ENCODE data around the gene INAFM2.

INAFM2 gene

DNA sequence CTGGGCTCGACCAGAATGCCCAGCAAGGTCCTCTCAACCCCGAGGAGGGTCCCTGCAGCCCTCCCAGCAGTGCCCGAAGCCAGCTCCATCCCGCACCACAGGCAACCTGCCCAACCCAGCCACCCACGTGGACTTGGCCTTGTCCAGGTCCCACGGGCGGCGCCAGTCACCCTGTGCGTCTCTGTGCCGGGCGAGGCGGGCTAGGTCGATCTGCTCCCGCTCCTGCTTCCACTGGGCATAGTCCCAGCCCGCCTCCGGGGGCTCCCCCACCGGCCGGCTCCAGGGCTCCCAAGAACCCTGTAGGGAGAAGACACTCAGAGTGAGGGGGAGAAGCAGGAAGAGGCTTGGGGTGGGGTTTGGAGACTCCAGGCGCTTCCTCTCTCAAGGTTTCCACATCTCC, 14.1 kb downstream of the INAFM2 start:
- no peak for DNase-seq (ENCODE audit: low read depth, low spot score)
- H3K4me3 ChIP-seq (ENCODE audit: low read length) = no peak overlapping the region

DNA sequence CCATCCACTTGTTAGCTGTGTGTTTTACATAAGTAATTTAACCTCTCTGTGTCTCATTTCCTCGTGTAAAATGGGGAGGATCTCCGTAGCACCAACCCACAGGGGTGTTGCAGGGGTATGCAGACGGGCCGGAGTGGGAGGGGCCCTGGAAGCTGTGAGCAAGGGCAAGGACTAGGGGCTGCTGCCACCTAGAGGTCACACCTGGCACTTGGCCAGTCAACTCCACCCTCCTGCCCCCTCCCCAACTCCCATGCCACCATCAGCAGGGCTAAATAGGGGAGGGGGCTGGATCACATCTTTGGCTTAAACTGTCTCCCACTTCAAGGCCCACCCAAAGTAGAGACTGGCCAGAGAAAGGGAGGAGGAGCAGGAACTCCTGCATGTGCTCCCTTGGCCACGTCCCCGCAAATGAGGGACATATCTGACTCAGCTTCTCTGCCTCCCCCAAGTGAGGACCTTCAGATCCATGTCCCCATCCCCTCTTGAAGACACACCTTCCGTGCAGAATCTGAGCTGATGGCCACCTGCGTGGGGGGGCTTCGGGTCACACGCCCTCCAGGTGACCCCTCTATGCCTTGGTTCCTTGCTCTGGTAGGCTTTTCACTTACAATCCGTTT, 14.7 kb downstream of the INAFM2 start:
- peak; percentile 73 for DNase-seq (ENCODE audit: low read depth, low spot score)
- no peak overlapping the region for H3K4me3 ChIP-seq (ENCODE audit: low read length)

DNA sequence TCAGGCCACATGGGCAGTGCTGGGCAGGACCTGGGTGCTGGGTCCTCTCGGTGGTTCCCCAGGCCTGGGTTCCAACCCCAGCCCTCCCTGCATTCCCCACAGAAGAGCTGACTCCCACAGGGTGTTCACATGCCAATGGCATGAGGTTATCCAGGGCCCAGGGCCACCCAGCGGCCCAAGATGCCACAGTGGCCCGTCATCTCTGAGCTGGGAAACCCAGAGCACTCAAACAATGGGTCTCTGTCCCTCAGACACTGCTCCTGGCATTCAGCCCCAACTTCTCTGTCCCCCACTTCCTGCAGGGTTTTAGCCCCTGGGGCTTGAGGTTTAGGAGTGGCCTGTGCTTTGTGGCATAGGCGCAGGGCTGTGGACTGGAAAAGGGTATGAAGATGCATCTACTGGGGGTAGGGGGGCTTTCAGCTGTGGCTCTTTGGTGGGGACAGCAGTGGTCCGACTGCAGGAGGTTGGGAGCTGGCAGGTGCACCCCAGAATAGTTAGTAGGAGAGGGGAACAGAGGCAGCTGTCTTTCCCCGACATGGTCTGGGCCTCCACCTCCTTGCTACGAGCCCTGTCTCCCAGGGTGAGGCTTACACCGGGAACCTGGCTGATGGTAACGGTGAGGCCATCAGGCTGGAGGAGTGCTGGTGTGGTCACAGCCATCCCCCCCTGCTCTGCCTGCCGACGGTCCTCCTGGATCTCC, 15.6 kb downstream of the INAFM2 start:
- DNase-seq (ENCODE audit: low read depth, low spot score) = no peak
- H3K4me3 ChIP-seq (ENCODE audit: low read length) = no peak overlapping the region

DNA sequence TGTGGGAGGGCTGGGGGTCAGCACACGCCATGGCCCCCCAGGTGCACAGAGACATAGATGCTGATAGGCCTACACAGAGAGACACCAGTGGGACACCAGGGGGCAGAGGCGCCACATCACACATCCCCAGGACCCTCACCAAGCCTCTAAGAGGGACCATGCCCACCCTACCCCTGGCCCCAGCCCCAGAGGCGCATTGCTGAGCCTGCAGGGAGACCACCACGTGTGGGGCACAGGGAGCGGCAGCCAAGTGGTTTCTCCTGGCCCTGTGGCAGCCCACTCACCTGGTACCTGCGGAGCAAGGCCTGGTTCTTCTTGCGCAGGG, 16.1 kb downstream of the INAFM2 start:
- H3K4me3 ChIP-seq (ENCODE audit: low read length) = no peak overlapping the region
- no peak for DNase-seq (ENCODE audit: low read depth, low spot score)

DNA sequence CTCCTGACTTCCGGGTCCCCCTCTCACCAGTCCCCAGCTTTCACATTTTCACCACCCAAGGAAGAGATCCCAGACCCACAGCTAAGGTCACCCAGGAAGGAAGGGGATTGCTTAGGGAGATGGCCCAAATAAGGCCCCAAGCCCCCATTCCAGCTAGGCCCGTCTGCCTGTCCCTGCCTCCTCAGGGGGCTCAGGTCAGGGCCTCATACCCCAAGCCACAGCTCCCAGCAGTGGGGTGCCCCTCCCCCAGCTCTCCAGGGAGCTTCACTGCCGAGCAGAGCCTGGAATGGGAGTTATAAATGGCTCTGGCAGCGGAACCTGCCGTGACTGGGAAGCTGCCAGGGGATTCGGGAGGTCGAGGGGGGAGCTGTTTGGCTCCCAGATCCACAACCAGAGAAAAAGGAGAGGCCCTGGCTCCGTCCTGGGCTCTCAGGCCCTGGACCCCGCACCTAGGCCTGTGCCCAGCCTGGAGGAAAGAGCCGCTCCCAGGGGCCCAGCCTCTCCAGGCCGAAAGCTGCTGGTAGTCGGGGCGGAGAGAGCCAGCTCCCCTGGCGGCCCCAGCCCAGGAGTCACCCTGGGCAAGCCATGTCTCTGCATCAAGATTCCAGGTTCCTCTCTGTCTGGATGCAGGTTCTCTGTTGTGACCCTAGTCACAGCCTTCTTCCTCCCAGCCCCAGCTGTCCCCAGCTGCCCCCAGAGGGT, 16.7 kb downstream of the INAFM2 start:
- H3K4me3 ChIP-seq (ENCODE audit: low read length) = no peak overlapping the region
- DNase-seq (ENCODE audit: low read depth, low spot score) = no peak

GRCh38 chr15:40340740-40341400, 17.4 kb downstream of the INAFM2 start, which contains the start of gene CCDC9B:
Gene CCDC9B, minus strand, starts transcription at chr15:40340939. Its CDS starts 120 bp downstream, at chr15:40340819.
- DNase-seq (ENCODE audit: low read depth, low spot score) = no peak
- no peak within 1 kb of the TSS for H3K4me3 ChIP-seq (ENCODE audit: low read length)

GRCh38 chr15:40342416-40343320, 19.2 kb downstream of the INAFM2 start:
- DNase-seq (ENCODE audit: low read depth, low spot score) = no peak

GRCh38 chr15:40343512-40343911, 20.0 kb downstream of the INAFM2 start:
- H3K4me3 ChIP-seq (ENCODE audit: low read length) = no peak overlapping the region
- DNase-seq (ENCODE audit: low read depth, low spot score) = no peak

More at GRCh38 chr15:40342416-40343320, 19.2 kb downstream of the INAFM2 start:
- H3K4me3 ChIP-seq (ENCODE audit: low read length) = no peak overlapping the region

DNA sequence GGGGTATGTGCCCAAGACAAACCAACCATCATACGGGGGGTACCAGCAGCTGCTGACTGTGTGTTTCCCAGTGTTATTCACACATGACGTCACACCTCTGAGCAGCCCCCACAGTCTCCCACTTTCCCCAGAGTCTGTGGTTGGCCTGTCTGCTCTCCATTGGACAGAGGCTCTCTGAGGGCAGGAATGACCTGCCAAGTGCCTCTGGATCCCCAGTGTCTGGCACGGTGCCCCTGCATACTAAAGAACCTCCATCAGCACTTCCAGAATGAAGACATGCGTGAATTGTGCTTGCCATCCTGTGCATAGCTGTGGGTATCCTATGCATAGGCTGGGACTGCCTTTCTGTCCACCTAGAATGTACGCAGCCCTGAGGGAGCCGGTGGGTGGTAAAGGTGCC, 20.7 kb downstream of the INAFM2 start:
- H3K4me3 ChIP-seq (ENCODE audit: low read length) = no peak overlapping the region
- DNase-seq (ENCODE audit: low read depth, low spot score) = no peak

- DNase-seq (ENCODE audit: low read depth, low spot score) = peak; percentile 58
- no peak overlapping the region for H3K4me3 ChIP-seq (ENCODE audit: low read length)
Measured at GRCh38 chr15:40344631-40345120, 21.2 kb downstream of the INAFM2 start.

DNA sequence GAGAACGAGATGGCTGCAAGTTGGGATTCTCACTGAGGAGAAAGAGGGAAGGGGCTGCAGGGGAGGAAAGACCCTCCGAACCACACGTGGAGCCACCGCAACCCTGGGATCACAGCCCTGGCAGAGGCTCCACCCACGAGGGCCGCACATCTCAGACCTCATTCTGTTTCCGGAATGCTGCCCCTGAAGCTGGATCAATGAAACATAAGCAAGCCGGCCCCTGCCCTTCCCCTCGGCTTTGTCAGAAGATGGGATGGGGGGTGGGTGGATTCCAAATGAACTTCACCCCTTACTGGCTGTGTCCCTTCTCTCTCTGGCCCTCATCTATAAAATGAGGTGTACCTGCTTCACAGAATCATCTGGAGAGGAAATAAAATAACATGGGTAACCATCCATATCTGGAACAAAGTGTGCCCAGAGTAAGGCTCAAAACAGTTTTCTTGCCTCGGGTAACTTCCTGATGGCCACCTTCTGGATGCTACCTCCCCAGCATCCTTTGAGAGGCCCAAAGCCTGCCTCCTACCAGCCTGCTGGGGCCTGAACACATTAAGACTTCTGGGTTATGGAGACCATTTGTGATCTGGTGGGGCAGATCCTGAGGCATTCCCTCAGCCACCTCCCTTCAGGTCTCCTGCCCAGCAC, 21.9 kb downstream of the INAFM2 start:
- no peak overlapping the region for H3K4me3 ChIP-seq (ENCODE audit: low read length)
- DNase-seq (ENCODE audit: low read depth, low spot score) = no peak

DNA sequence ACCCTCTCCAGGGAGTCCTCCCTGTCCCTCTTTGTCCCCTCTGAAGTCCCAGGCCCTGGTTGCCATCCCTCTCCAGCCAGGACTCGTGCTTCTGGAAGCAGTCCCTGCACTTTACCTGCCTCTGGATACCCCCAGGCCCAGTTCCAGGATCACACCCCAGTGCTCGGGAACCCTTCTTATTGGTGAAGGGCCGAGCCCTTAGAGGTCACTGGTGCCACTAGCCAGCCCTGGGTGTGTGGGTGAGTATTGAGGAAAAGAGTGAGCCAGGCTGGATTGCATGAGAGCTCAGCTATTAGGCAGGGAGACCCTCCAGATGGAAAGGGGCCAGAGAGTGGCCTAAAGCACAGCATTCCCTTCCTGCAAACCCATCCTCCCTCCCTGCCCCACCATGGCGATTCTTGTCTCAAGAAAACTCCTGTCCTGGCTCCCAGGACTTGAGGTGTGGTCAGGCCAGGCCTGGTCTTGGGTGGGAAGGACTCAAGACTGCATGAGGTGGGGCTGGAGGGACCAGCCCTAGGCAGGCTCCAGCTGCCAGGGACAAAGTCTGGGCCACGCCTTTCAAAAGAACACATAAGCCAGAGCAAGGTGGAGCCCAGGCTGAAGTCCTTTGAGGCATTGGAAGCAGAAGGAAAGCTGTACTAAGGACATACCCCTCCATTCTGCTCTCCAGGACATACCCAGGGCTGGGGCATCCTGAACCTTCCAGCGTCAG, 22.5 kb downstream of the INAFM2 start:
- H3K4me3 ChIP-seq (ENCODE audit: low read length) = no peak overlapping the region
- no peak for DNase-seq (ENCODE audit: low read depth, low spot score)

DNA sequence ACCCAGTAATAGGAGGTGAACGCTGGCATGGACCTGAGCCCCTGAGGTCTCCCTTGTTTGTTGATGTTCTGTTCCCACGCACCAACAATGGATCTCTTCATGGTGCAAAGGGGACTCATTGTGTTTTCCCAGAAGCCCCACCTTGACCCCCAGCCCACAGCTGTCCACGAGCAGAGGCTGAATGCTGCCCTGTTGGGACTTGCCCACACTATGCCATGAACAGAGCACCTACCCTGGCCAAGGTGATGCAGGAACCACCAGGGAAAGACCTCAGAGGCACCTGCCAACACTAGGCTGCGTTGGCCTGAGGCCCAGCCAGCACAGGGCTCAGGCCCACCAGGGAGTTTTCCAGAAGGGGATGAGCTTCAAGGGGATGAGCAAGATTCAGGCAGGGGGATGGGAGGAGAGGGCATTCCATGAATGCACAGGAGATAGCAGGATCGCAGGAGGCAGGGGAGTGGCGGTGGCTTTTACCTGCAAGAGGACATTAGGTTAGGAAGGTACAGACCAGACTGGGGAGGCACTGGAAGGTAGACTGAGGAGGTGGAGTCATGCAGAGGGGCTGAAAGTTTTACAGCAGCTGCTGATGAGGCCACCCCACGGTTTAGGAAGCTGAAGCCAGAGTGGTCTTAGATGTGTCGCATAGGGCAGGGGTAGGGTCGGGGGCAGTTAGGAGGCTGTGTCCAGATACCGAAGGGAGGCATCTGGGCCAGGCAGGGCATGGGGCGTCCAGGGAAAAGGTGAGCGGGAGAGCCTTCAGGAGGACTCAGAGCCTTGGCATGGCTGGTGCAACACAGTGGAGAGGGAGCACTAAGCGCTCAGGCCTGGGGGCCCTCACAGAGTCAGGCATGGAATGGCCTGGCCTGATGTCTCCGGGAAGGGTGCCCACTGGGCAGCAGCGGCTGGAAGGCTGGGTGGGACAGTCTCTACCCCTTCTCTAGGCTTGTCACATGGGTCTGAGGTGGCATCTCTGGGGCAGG, 23.4 kb downstream of the INAFM2 start:
- H3K4me3 ChIP-seq (ENCODE audit: low read length) = no peak overlapping the region
- DNase-seq (ENCODE audit: low read depth, low spot score) = no peak

DNA sequence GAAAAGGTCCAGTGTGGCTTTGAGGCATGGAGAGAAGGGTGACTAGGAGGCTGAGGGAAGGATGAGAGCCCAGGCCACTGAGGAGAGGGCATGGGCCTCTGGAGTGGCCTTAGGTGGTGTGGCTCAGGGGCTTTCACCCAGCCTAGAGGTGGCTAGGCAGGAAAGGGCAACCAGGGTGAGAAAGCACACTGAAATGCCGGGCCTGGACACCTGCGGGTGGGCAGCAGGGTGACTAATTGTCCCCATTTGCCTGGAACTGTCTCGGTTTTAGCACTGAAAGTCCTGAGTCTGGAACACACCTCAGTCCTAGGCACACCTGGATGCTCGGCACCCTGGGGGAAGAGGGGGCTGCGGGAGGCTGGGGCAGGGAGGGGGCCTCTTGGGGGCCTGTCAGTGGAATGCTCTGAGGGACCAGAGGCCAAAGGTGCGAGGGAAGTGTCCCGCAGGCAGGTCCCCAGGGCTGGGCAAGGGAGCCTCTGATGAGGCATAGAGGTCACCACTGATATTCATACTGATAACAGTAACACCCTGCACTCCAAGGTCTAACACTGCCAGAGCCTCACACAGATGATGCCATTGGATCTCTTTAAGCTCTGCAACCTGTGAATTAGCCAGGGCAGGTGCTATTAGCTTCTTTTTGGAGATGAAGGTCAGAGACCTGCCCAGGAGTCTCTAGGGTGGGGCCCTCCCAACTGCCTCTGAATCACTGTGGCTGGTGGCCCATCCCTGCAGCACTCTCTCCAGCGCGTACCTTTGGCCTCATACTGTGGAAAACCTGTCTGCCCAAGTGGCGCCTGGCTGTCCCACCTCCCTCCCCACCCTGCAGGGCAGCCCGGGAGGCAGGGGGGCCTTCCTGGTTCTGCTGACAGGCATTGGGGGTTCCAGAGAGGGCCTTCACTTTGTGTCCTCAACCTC, 24.3 kb downstream of the INAFM2 start:
- no peak overlapping the region for H3K4me3 ChIP-seq (ENCODE audit: low read length)
- no peak for DNase-seq (ENCODE audit: low read depth, low spot score)

- no peak overlapping the region for H3K4me3 ChIP-seq (ENCODE audit: low read length)
- DNase-seq (ENCODE audit: low read depth, low spot score) = no peak
Measured at GRCh38 chr15:40348474-40348870, 25.0 kb downstream of the INAFM2 start.

DNA sequence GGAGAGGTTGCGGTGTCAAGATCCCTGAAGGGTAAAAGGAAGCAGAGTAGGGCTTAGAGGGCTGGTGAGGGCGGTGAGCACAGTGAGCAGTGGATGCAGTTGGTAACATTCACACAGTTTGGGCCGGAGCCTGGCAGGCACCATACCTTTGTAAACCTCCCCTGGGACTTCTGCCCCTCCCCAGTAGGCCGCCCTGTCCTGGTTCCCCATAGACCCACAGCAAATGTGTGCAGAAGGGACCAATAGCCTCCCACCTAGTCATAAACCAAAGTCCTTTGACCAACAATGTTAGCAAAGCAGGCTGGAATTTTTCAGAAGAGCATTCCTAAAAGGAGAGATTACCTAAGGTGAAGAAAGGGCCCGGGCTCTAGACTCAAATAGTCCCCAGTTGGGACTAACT, 25.7 kb downstream of the INAFM2 start:
- no peak overlapping the region for H3K4me3 ChIP-seq (ENCODE audit: low read length)
- DNase-seq (ENCODE audit: low read depth, low spot score) = no peak

Data from Jurkat, Clone E6-1 (cell line).